C4-2B (cell line): Measurements from ENCODE around the gene USP6NL.

Source experiments
- CTCF ChIP-seq: fragments of 450-650 bp; conservative IDR thresholded peaks from 2 replicates; pipeline ENCODE4 v1.5.1; 2017; ENCODE audit warnings: mild to moderate bottlenecking
- ZFX ChIP-seq: fragments of 450-650 bp; IDR thresholded peaks from 2 replicates; pipeline ENCODE4 v1.6.1; 2017

GRCh38 chr10:11533328-11533781, 78.1 kb downstream of the USP6NL start:
- peak; percentile 22 for TF ChIP-seq CTCF
- no peak for TF ChIP-seq ZFX
